HCT116 (cell line): ENCODE measurements around the gene IFRD2. TPM values are rescaled to one million over a fixed set of nuclear protein-coding genes. Genes with fewer than 3 reads are reported as not detected.
A peak's percentile ranks its signal among the peaks of the same experiment; 100 is the strongest.

ENCODE experiments used
- ATAC-seq: fragments of 200-7000 bp; cut with Tn5 transposase; 2 replicates; pipeline ENCODE4 v1.9.1; 2020; ENCODE audit warnings: mild to moderate bottlenecking, moderate library complexity
- BruUV-seq: library from RNA; stranded (reverse); fragments of 400-500 nt; replicated peaks from 2 replicates; lab custom pipeline; 2021; lab: Mats Ljungman, UMichigan
- CTCF ChIA-PET: fragments of 300-600 bp; sonication (Branson Sonifier 250); formaldehyde crosslinking; loops from one replicate; lab custom pipeline; 2021; ENCODE audit warnings: antibody characterized with exemption; lab: Charles Lee
- POLR2A ChIA-PET: fragments of 300-600, 350-600 bp; sonication (Branson Sonifier 250); formaldehyde crosslinking; loops from one replicate; lab custom pipeline; 2021; ENCODE audit warnings: antibody characterized with exemption; lab: Charles Lee
- RAD21 ChIA-PET, 2 experiments: fragments of 300-600 bp; sonication (Branson Sonifier 250); formaldehyde crosslinking; loops; one replicate each; lab custom pipeline; 2023; ENCODE audit warnings: low total read pairs in 2 of 2; ENCODE audit not compliant: uncharacterized antibody in 2 of 2, unreplicated experiment in 2 of 2, low non-redundant PET in 1 of 2; lab: Charles Lee
- DNase-seq: peaks from one replicate; pipeline ENCODE4 v3.0.0-alpha.2; 2010; ENCODE audit warnings: low read depth, low spot score
- H2AFZ ChIP-seq: fragments of 200-600 bp; shearing (Covaris generic), sonication (generic); 2 replicates; pipeline ENCODE4 v1.6.1; 2017; ENCODE audit warnings: low read depth, mixed run types, mixed read lengths, antibody characterized with exemption, low read length; ENCODE audit not compliant: poor library complexity, severe bottlenecking
- H3K27ac ChIP-seq: 2 replicates; pipeline ENCODE4 v1.5.1; 2012; ENCODE audit warnings: low read depth, low read length
- H3K27me3 ChIP-seq: fragments of 200-600 bp; sonication (generic); 2 replicates; pipeline ENCODE4 v1.6.1; 2016; ENCODE audit warnings: mixed run types, low read length, mixed read lengths; ENCODE audit not compliant: insufficient read depth
- H3K36me3 ChIP-seq, 2 experiments: fragments of 200-500 bp in 1 of 2; fragments of 200-600 bp in 1 of 2; sonication (Bioruptor generic) in 1 of 2; sonication (generic) in 1 of 2; 2 replicates each; pipeline versions ENCODE4 v1.5.1 to v1.6.1; 2014 to 2016; ENCODE audit warnings: low read length in 2 of 2, inconsistent platforms in 1 of 2, mixed read lengths in 1 of 2, mixed run types in 1 of 2; ENCODE audit not compliant: insufficient read depth in 2 of 2, control insufficient read depth in 1 of 2
- H3K4me1 ChIP-seq, 2 experiments: fragments of 200-600 bp in 1 of 2; sonication (generic) in 1 of 2; 2 replicates each; pipeline versions ENCODE4 v1.5.1 to v1.6.1; 2012 to 2017; ENCODE audit warnings: low read length in 2 of 2, inconsistent platforms in 1 of 2, mild to moderate bottlenecking in 1 of 2, mixed read lengths in 1 of 2, mixed run types in 1 of 2, moderate library complexity in 1 of 2; ENCODE audit not compliant: insufficient read depth in 2 of 2, control insufficient read depth in 1 of 2
- H3K4me2 ChIP-seq: fragments of 200-600 bp; sonication (generic); 2 replicates; pipeline ENCODE4 v1.6.1; 2017; ENCODE audit warnings: mixed run types, low read length, mixed read lengths
- H3K4me3 ChIP-seq, 2 experiments: fragments of 200-600 bp in 1 of 2; sonication (generic) in 1 of 2; replicated peaks in 1 of 2; 2 replicates each; pipeline ENCODE4 v1.5.1; 2011 to 2016; ENCODE audit warnings: low read length in 2 of 2, control low read depth in 1 of 2, low read depth in 1 of 2, mild to moderate bottlenecking in 1 of 2, mixed read lengths in 1 of 2, mixed run types in 1 of 2
- H3K79me2 ChIP-seq: fragments of 200-600 bp; sonication (generic); 2 replicates; pipeline ENCODE4 v1.6.1; 2017; ENCODE audit warnings: mild to moderate bottlenecking, mixed run types, low read length, moderate library complexity, mixed read lengths; ENCODE audit not compliant: insufficient read depth
- H3K9ac ChIP-seq: fragments of 200-600 bp; sonication (generic); 2 replicates; pipeline ENCODE4 v1.6.1; 2016; ENCODE audit warnings: low read length, mixed read lengths
- H3K9me2 ChIP-seq: fragments of 200-600 bp; sonication (generic), shearing (Covaris generic); 2 replicates; pipeline ENCODE4 v1.6.1; 2017; ENCODE audit warnings: mixed run types, mild to moderate bottlenecking, moderate library complexity; ENCODE audit not compliant: insufficient read depth
- H3K9me3 ChIP-seq, 2 experiments: fragments of 200-500 bp in 1 of 2; fragments of 200-600 bp in 1 of 2; sonication (Bioruptor generic) in 1 of 2; sonication (generic) in 1 of 2; 2 replicates each; pipeline ENCODE4 v1.6.1; 2014 to 2017; ENCODE audit warnings: low read length in 2 of 2, mixed read lengths in 2 of 2, inconsistent platforms in 1 of 2, low read depth in 1 of 2, mild to moderate bottlenecking in 1 of 2, mixed run types in 1 of 2, moderate library complexity in 1 of 2; ENCODE audit not compliant: control insufficient read depth in 1 of 2, insufficient read depth in 1 of 2
- H4K20me1 ChIP-seq: fragments of 200-600 bp; sonication (generic), shearing (Covaris generic); 2 replicates; pipeline ENCODE4 v1.6.1; 2017; ENCODE audit warnings: mixed run types, mild to moderate bottlenecking, moderate library complexity; ENCODE audit not compliant: insufficient read depth
- ATF3 ChIP-seq: IDR thresholded peaks from 2 replicates; pipeline ENCODE4 v1.6.1; 2012
- CEBPB ChIP-seq: IDR thresholded peaks from 2 replicates; pipeline ENCODE4 v1.6.1; 2012; ENCODE audit warnings: low read depth
- ELF1 ChIP-seq: IDR thresholded peaks from 2 replicates; pipeline ENCODE4 v1.6.1; 2012; ENCODE audit warnings: low read depth, borderline replicate concordance
- EZH2 ChIP-seq: fragments of 200-600 bp; sonication (generic); IDR thresholded peaks from 2 replicates; pipeline ENCODE4 v1.6.1; 2017; ENCODE audit warnings: antibody characterized with exemption, mixed run types
- EZH2phosphoT487 ChIP-seq: fragments of 200-600 bp; IDR thresholded peaks from 2 replicates; pipeline ENCODE4 v1.6.1; 2018; ENCODE audit warnings: antibody characterized with exemption, borderline replicate concordance
- JUND ChIP-seq: IDR thresholded peaks from 2 replicates; pipeline ENCODE4 v1.6.1; 2012
- SP1 ChIP-seq: IDR thresholded peaks from 2 replicates; pipeline ENCODE4 v1.6.1; 2012; ENCODE audit warnings: low read depth
- YY1 ChIP-seq: IDR thresholded peaks from 2 replicates; pipeline ENCODE4 v1.6.1; 2011; ENCODE audit warnings: low read length, low read depth, moderate library complexity, mild to moderate bottlenecking; ENCODE audit not compliant: insufficient replicate concordance; ENCODE audit errors: extremely low read depth
- ZFX ChIP-seq: fragments of 450-650 bp; IDR thresholded peaks from 2 replicates; pipeline ENCODE4 v1.6.1; 2017
- ZNF274 ChIP-seq: fragments of 200-500 bp; sonication (Bioruptor generic); IDR thresholded peaks from 2 replicates; pipeline ENCODE4 v1.6.1; 2014; ENCODE audit warnings: mild to moderate bottlenecking, low read depth, low read length, inconsistent platforms
- intact Hi-C: fragments of 100-400 bp; cut with micrococcal nuclease; formaldehyde crosslinking; loops from 2 replicates; pipeline ENCODE4 v1.10.0; 2022
- total RNA-seq: library from RNA; stranded (reverse); gene quantifications from one replicate; pipeline ENCODE4 v1.2.1, GENCODE V29; 2021; ENCODE audit not compliant: unreplicated experiment
- TF ChIP-seq, protein P1 (sequence below): IDR thresholded peaks from 2 replicates; pipeline ENCODE4 v1.6.1; 2011; ENCODE audit warnings: mild to moderate bottlenecking, low read length, moderate library complexity; ENCODE audit not compliant: insufficient replicate concordance; ENCODE audit errors: extremely low read depth
- TF ChIP-seq, protein P2 (sequence below): IDR thresholded peaks from 2 replicates; pipeline ENCODE4 v1.6.1; 2012

The IFRD2 gene
- total RNA-seq, 1 experiment from 2014 or later = 146 TPM

DNA sequence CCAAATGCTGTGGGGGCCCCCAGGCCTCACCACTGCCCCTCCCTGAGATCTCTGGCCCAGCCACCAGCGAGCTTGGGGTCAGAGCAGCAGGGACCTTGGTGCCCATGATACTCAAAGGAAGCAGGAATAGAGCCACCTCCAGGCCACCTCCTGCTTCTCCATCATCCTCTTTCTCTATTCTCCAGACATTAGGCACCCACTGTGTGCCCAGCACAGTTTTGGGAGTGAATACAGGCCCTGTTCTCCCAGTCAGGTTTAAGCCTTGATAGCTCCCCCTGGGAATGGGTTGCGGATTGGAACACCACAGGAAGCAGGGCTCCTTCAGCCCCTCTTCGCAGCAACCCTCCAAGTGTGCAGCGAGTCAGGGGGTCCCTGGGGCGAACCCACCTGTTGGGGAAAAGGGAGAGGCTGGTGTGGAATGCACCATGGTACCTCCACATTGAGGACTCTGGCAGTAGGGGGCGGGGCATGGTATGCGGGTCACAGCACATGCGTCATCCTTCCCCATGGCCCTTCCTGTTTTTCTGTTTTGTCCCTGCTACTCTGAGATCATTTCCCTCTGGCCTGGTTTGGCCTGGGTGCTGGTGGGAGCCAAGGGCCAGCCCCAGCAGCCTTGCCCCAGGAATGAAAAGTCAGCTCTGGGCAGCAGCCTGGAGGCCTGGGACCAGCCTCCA, 37.5 kb downstream of the IFRD2 start:
- intact Hi-C loops = no loop called here
- Histone ChIP-seq H3K4me3 (no peak overlapping the region), H3K9ac (no peak overlapping the region), H3K9me2 (no peaks in the 10 kb centered on the region), H3K9me3 (no peaks in the 10 kb centered on the region), H2AFZ (no peak overlapping the region), H3K27me3 (no peaks in the 10 kb centered on the region), H4K20me1 (no peaks in the 10 kb centered on the region), H3K79me2 (peaks cover 24% of the 10 kb centered on the region), H3K27ac (no peak overlapping the region; the same call in 1 of the 2 replicates), H3K36me3 (peaks cover 11 to 15% of the 10 kb centered on the region in 2 experiments; a peak in 3 of 4 replicates), H3K4me1 (peaks cover 3 to 55% of the 10 kb centered on the region in 2 experiments; a peak in 3 of 4 replicates), H3K4me2 (no peak overlapping the region)
- no TSS peak for BruUV-seq
- RAD21 ChIA-PET = no interaction called here
- TF ChIP-seq ZFX = no peak
- no peak for TF ChIP-seq ZNF274
- no peak for TF ChIP-seq YY1
- no peak for TF ChIP-seq CEBPB
- TF ChIP-seq, protein P1, sequence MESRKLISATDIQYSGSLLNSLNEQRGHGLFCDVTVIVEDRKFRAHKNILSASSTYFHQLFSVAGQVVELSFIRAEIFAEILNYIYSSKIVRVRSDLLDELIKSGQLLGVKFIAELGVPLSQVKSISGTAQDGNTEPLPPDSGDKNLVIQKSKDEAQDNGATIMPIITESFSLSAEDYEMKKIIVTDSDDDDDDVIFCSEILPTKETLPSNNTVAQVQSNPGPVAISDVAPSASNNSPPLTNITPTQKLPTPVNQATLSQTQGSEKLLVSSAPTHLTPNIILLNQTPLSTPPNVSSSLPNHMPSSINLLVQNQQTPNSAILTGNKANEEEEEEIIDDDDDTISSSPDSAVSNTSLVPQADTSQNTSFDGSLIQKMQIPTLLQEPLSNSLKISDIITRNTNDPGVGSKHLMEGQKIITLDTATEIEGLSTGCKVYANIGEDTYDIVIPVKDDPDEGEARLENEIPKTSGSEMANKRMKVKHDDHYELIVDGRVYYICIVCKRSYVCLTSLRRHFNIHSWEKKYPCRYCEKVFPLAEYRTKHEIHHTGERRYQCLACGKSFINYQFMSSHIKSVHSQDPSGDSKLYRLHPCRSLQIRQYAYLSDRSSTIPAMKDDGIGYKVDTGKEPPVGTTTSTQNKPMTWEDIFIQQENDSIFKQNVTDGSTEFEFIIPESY = no peak
- CTCF ChIA-PET = interaction anchor here (0.6 to 2.9 kb wide), 3 partner anchors 8 to 28 kb away, joined by 4 to 20 read pairs (median 4); no protein-coding TSS in a partner anchor
- DNase-seq (no peak), ATAC-seq (no peak)
- POLR2A ChIA-PET = no interaction called here

- ChIA-PET RAD21 (no interaction called here), POLR2A (interaction anchor here (0.6 to 3.0 kb wide), 2 partner anchors 9 to 16 kb away, joined by 3 to 12 read pairs; partner anchors contain the start of gene GNAI2), CTCF (no interaction called here)
- peak; percentile 47 for ATAC-seq
- Histone ChIP-seq H3K79me2 (peaks cover 59% of the 10 kb centered on the region), H3K4me2 (peak overlapping the region; percentile 62), H3K4me3 (no peak overlapping the region), H3K9me3 (no peaks in the 10 kb centered on the region), H2AFZ (no peak overlapping the region), H3K9ac (peak overlapping the region; percentile 44), H3K9me2 (no peaks in the 10 kb centered on the region), H3K36me3 (peaks cover 0 to 3% of the 10 kb centered on the region in 2 experiments; a peak in 3 of 4 replicates), H3K27me3 (no peaks in the 10 kb centered on the region), H3K4me1 (peaks cover 24 to 80% of the 10 kb centered on the region in 2 experiments), H4K20me1 (no peaks in the 10 kb centered on the region), H3K27ac (no peak overlapping the region)
- BruUV-seq = no TSS peak
- intact Hi-C loops = loop anchor here (1.0 kb wide), 1 partner anchor 15 kb away; the partner anchor contains the start of gene GNAI2
- no peak for DNase-seq
- no peak for TF ChIP-seq JUND
- TF ChIP-seq ATF3 = no peak
- TF ChIP-seq ELF1 = no peak
- no peak for TF ChIP-seq ZFX
- TF ChIP-seq EZH2 = no peak
- TF ChIP-seq, protein P1 = no peak
- TF ChIP-seq, protein P2, sequence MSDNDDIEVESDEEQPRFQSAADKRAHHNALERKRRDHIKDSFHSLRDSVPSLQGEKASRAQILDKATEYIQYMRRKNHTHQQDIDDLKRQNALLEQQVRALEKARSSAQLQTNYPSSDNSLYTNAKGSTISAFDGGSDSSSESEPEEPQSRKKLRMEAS = no peak
- TF ChIP-seq EZH2phosphoT487 = no peak
- no peak for TF ChIP-seq SP1
These were observed 41.0 kb downstream of the IFRD2 start for GRCh38 chr3:50251220-50251619.
